Stimulated activated CD4-positive, alpha-beta T cell treated with anti-CD3 and anti-CD28 coated beads, Interleukin-2, amount 100 ng/mL, for 48 hours (primary cell): ENCODE results near the gene CCDC57.

ENCODE experiments used
- DNase-seq, 2 donors: peaks; one replicate each; pipeline ENCODE4 v3.0.0-alpha.2; 2020

CCDC57 gene

DNA sequence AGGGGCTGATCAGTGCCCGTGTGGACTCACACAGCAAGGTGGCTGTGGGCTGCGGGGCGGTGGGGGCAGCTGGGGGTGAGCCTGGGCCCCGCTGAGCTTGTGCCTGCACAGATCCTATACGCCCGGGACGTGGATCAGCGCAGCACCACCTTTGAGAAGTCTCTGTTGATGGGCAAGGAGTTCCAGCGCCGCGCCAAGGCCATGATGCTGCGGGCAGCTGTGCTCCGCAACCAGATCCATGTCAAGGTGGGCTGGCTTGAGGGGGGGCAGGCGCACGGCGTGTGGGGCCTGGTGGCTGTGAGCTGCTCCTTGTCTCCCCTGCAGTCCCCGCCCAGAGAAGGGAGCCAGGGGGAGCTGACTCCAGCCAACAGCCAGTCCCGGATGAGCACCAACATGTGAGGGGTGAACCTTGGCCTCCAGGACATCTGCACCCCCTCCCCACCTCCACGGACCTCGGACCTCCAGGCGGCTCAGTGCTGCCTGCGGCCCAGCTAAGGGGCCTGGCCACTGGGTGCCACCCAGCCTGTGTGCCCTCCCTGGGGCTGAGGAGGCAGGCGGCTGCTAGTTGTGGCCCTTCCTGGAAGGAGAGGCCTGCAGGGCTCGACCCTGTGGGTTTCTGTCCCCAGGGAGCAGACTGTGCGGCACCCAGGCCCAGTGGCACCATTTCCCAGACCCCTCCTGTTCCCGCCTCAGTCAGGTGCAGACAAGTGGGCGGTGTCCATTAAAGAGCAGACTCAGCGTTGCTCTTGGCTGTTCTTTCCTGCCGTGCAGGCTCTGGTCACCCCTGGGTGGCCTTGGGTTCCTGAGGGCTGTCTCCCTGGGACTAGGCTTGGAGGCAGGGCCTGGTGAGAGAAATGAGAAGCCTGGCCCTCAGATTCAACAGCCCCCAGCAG is 155.7 kb downstream of the CCDC57 start:
- no peak for DNase-seq

DNA sequence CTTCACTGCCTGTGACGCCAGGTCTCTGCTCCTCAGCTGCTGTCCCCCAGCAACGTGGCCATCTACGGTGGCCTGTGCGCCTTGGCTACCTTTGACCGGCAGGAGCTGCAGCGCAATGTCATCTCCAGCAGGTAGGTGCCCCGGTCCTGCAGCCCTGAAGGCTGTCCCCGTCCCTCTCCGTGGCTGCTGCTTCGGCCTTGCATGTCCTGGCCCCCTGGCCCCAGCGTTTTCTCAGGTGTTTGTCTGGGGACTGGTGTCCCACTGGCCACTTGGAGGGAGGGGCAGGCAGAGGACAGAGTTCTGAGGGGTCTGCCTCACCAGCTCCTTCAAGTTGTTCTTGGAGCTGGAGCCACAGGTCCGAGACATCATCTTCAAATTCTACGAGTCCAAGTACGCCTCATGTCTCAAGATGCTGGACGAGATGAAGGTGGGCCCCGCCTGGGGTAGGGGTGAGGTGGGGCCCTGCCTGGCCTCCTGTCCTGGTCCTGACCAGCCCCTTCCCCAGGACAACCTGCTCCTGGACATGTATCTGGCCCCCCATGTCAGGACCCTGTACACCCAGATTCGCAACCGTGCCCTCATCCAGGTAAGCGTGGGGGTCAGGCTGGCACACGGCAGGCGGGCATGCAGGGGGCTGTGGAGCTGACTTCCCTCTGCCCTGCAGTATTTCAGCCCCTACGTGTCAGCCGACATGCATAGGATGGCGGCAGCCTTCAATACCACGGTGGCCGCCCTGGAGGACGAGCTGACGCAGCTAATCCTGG is 156.5 kb downstream of the CCDC57 start:
- no peak for DNase-seq

DNA sequence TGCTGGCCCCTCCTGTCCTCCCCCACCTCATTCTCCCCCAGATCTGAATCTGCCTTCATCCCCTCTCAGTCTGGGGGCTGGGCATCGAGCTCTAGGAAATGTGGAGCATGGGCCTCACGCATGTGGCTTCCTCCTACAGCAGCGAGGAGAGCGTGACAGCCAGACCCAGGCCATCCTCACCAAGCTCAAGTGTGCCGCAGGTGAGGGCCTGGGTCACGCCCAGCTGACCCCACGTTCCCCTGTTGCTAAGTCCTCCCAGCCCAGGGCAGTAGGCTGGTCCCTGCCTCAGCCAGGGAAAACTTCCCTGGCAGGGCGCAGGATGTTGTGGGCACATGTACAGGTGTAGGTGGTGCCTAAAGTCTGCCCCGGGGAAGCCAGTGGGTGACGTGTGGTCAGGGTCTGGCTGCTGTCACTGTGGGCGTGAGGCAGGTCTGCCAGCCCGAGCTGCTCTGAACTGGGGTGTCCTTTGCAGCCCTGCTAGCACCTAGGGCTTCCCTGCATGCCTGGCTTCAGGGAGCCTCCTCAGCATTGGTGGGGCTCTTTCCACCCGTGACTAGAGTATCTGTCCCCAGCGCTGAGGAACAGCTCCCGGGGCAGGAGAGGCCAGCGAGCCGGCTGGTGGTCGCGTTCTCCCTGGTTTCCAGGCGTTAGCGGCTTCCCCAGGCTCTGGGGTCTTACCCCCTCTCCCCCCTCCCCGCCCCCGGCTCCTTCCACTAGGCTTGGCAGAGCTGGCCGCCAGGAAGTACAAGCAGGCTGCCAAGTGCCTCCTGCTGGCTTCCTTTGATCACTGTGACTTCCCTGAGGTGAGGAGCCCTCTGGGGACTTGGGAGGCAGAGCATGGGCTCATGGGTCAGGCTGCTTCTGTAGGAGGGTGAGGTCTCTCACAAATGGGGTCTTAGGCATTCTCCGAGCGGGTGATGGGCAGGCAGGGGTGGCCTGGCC is 157.3 kb downstream of the CCDC57 start:
- no peak for DNase-seq

DNA sequence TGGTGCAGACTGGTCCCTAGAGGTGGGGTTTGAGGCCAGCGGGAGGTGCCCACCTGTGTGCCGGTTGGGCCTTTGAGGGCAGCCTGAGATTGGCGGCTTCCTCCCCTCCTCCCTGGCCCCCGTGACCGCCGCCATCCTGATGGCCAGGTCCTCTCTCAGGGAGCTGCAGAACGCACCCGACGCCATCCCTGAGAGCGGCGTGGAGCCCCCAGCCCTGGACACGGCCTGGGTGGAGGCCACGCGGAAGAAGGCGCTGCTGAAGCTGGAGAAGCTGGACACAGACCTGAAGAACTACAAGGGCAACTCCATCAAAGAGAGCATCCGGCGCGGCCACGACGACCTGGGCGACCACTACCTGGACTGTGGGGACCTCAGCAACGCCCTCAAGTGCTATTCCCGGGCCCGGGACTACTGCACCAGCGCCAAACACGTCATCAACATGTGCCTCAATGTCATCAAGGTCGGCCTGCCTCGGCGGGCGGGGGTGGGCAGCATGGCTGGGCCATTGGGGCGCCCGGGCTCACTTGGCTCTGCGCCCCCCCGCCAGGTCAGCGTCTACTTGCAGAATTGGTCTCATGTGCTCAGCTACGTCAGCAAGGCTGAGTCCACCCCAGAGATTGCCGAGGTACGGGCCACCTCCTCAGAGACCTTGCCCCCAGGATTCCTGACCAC is 158.2 kb downstream of the CCDC57 start:
- no peak for DNase-seq

DNA sequence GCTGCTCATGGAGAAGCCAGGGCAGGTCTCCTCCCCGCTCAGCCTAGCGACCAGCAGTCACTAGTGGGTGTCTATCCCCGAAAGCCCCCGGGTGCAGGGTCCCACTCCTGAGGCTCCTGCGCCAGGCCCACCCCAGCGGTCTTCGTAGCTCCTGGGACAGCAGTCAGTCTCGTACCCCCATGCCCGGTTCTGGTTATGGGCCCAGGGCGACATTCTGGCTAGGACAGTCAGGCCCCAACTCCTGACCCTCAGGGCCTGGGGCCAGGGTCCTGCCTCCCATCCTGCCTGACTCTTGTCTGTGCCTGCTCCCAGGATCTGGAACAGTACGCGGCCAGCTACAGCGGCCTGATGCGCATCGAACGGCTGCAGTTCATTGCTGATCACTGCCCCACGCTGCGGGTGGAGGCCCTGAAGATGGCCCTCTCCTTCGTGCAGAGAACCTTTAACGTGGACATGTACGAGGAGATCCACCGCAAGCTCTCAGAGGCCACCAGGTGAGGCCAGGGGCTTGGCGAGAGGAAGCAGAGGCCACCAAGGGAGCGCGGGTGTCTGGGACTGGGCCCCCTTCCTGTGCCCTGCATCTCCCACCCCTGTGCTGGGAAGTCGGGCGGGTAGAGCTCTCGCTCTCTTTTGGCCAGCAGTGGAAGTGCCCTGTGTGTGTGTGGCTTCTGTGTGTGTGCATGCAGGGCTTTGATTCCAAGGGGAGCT is 158.9 kb downstream of the CCDC57 start:
- no peak for DNase-seq

DNA sequence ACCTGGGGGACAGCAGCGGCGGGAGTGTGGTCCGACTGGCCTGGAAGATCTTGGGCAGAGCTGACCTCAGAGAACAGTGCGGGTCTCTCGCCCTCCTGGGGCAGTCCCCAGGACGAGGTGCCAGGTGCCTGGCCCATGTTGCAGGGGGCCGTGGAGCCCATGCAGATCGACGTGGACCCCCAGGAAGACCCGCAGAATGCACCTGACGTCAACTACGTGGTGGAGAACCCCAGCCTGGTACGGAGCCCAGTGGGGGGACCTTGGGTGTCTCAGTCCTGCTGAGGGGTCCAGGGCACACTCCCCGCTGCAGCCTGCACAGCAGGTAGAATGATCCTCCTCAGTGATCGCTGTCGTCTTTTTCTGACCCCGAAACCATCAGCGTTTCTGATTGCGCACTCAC is 159.5 kb downstream of the CCDC57 start:
- no peak for DNase-seq

DNA sequence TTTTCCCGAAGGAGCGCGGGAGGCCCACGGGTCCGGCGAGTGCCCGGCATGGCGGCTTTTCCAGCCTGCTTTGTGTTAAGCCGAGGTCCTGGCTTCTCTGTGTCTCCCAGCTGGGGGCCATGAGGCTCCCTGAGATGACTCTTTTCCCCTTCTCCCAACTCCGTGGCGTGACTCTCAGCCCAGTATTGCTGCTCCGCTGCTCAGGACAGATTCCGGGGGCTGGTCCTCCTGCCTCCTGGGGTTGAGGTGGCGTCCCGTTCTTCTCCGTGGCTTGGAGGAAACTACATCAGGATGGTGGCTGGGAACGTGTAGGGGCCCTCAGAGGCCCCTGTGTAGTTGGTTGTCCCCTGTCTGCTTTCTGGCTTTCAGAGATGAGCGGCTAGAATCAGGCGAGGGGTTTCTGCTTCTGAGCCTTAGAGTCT is 160.0 kb downstream of the CCDC57 start:
- no peak for DNase-seq

DNA sequence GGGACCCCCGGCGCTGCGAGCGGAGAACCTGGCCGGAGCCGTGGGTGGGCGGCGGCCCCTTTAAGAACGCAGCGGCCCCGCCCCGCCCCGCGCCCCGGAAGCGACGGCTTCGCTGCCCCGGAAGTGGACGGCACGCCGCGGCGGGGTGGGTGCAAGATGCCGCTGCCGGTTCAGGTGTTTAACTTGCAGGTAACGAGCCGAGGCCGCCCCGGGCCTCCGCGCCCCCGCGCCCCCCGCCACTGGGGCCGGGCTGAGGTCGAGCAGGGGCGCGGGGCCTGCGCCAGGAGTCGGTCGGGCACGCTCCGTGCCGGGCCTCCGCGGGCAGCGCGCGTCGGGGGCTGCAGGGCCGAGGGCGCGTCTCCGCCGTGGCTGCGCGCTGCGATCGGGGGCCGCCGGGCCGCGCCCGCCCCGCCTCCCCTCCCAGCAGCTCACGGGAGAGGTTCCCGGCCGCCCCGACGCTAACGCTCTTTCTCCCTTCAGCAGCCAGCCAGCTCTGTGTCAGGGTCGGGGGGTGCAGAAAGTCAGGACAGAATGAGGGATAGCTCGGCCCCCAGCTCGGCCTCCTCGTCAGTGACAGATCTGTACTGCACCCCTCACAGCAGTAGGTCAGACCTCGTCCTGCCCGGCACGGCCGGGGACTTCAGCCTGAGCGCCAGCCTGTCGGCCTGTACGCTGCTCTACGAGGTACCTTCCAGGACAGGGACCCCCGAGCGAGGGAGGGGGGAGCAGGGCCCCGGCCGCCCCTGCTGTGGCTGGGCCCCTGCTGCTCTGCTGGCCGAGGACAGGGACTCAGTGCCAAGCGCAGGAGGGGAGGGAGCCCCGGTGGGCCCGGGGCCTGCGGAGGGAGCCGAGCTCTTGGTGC is 160.6 kb downstream of the CCDC57 start, which contains the start of the genes GPS1 and RFNG:
TSS of gene GPS1 (plus strand) at position 123 of the 862 bp plus-strand sequence. CDS start at position 157, 34 bp downstream.
TSS of gene RFNG (minus strand) at position 36 of the 862 bp plus-strand sequence. CDS start 45 bp downstream, outside the sequence.
- DNase-seq = peak; percentile 80 to 83
